GM12873 (cell line): Measurements from ENCODE around the gene SCAMP5.

Experiments
- TF ChIP-seq, protein P1 (sequence below): IDR thresholded peaks from 2 replicates; pipeline ENCODE4 v1.5.1; 2012; ENCODE audit warnings: low read depth, mild to moderate bottlenecking, moderate library complexity, low read length, control low read depth; ENCODE audit not compliant: insufficient read depth; ENCODE audit errors: missing control alignments

SCAMP5 gene

DNA sequence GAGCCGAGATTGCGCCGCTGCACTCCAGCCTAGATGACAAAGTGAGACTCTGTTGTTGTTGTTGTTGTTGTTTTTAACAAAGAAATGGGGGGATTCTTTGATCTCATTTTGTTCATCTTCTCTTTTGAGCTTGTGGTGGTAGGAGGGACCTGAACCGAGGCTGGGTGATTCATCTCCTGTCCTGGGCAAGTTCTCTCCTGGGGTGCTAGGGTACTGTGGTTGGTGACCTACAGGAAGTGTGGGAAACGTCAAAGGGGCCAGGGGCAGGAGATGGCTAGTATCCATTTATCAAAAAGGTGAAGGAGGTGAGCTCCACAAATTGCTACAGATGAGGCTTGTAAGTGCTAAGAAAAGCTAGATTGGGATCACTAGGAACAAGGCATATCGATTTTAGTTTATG lies 42.3 kb downstream of the SCAMP5 start:
- TF ChIP-seq, protein P1, sequence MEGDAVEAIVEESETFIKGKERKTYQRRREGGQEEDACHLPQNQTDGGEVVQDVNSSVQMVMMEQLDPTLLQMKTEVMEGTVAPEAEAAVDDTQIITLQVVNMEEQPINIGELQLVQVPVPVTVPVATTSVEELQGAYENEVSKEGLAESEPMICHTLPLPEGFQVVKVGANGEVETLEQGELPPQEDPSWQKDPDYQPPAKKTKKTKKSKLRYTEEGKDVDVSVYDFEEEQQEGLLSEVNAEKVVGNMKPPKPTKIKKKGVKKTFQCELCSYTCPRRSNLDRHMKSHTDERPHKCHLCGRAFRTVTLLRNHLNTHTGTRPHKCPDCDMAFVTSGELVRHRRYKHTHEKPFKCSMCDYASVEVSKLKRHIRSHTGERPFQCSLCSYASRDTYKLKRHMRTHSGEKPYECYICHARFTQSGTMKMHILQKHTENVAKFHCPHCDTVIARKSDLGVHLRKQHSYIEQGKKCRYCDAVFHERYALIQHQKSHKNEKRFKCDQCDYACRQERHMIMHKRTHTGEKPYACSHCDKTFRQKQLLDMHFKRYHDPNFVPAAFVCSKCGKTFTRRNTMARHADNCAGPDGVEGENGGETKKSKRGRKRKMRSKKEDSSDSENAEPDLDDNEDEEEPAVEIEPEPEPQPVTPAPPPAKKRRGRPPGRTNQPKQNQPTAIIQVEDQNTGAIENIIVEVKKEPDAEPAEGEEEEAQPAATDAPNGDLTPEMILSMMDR: no peak

DNA sequence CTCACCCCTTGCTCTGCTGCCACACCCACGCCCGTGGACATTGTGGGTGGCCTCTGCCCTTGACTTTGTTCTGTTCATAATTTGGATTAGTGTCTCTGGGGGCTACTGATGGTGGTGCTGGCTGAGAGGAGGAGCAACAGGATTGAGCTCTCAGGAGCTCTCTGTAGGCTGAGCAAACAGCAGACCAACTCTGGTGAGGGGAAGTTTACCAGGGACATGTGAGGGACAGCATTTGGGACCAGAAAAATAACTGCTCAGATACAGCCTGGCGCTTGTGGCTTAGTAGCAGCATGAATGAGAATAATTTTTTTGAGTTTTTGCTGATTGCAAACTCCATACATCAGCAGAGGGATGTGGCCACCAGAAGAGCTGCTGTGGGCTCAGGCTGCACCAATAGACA lies 42.9 kb downstream of the SCAMP5 start:
- TF ChIP-seq, protein P1: no peak

DNA sequence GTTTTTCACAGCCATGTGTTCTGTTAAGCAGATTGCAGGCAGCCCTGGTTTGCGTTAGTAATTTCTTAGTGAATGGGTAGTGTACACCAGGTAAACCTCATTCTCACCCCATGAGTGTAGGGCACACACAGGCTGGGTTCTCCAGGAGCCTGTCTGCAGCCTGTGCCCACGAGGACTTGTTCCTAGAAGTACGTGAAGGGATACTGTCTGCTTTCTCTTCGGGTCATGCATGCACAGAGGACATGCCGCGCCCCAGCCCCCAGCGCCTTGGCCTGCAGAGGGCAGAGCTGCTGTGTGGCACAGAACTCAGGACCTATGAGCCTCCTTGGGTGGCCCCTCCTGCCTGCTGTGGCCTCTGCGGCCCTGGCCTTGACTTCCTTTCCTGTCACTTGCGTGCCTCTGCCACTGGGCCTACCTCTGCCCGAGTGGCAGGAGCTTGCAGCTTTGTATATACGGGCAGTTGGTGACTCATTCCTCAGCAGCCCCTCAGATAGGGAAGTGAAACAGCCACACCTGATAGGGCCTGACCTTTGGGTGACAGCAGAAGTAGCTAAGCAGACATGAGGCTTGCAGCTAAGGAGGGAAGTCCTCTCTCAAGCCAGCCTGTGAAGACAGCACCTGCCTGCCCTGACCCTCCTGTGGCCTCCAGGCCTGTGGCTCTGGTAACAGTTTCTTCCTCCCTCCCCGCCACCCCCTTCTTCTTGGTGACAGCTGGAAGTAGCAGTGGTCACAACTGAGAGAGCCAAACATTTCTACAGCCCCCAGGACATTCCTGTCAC lies 47.6 kb downstream of the SCAMP5 start:
- TF ChIP-seq, protein P1: peak; percentile 84

DNA sequence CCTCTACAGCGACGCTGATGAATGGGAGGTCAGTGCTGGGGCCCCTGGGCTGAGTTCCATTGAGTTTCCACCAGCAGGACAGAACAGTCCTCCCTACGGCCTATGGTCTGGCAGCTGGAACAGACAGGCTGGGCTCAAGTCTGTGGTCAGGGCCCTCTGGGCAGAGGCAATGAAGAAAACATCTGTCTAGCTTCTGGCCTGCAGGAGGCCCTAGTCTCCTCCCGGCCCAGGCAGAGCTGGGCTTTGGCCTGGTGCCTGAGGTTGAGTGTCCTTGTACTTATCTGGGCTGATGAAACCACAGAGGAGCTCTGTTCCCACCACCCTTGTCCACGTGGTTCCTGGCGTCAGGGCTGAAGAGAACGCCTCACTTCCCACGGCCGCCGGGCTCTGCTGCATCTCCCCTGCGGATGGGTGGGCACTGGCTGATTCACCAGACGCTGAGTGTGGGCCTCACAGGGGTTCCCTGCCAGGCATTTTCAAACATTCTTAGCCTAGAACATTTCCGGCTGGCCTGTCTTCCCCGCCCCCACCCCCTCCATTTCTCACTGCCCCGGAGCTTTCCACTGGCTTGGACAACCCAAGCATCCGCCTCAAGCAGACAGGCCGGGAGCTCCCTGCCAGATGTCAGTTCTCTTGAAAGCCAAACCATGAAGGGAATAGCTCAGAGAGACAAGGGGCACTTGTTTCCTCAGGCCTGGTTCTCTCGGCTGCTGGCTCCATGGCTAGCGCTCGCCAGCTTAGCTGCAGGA lies 48.3 kb downstream of the SCAMP5 start:
- TF ChIP-seq, protein P1: peak; percentile 52

DNA sequence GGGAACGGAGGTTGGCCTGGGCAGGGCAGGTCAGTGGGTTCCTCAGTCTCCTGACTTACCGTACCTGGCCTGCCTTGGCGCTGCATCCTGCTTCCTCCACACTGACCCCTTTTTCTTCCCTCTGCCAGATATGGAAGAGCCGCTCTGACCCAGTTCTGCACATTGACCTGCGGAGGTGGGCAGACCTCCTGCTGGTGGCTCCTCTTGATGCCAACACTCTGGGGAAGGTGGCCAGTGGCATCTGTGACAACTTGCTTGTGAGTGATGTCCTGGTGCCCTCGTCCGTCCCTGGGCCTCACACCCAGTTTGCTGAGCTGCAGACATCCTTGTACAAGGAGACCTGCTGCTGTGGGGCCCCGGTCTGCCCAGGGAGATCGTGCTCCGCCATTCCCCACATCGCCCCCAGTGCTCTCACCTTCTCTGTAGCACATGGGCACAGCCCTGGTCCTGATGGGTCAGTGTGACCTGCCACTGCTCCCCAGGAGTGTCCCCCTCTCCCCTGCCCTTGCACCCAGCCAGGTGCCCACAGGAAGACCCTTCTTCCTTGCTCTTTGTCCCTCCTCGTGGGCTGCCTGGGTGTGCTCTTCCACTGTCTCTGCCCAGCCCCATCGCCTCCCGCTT lies 49.0 kb downstream of the SCAMP5 start:
- TF ChIP-seq, protein P1: no peak

DNA sequence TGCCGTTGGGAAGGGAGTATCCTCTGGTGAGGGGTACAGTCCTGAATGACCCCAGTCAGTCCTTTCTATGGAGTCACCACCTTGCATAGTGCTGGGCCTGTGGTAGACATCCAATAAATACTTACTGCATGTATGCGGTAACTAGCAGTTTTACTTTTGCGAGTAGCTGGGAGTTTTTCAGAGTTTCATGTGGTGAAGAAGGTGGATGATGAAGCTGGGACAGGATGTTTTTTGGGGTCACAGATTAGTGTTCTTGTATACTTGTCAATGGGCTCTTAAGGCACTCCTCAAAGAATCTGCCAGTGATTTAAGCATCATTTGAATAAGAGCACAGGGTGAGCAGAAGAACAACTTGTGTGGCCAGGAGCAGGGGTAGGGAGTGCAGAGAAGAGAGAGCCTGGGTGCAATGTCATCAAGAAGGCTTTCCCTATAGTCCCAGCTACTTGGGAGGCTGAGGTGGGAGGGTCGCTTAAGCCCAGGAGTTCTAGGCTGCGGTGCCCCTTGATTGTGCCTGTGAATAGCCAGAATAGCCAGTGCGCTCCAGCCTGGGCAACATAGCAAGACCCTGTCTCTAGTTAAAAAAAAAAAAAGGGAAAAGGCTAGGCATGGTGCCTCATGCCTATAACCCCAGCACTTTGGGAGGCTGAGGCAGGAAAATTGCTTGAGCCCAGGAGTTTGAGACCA lies 50.1 kb downstream of the SCAMP5 start:
- TF ChIP-seq, protein P1: no peak
